HTR-8/SVneo (cell line): Measurements from ENCODE around the gene RNF224.

Experiments used
- DNase-seq: peaks from one replicate; pipeline ENCODE4 v3.0.0; 2011; ENCODE audit warnings: low spot score, mixed read lengths; ENCODE audit not compliant: insufficient read length
- FAIRE-seq: peaks from 2 replicates; lab custom pipeline; 2011; peaks lifted over from hg19 to GRCh38; lab: Jason Lieb, UNC

Gene RNF224

GRCh38 chr9:137227054-137227852 is at the start of gene RNF224:
RNF224 (plus strand) TSS chr9:137227502; CDS start chr9:137228336, 834 bp downstream.
- peak; percentile 57 for FAIRE-seq
- DNase-seq, result peak; percentile 79

DNA sequence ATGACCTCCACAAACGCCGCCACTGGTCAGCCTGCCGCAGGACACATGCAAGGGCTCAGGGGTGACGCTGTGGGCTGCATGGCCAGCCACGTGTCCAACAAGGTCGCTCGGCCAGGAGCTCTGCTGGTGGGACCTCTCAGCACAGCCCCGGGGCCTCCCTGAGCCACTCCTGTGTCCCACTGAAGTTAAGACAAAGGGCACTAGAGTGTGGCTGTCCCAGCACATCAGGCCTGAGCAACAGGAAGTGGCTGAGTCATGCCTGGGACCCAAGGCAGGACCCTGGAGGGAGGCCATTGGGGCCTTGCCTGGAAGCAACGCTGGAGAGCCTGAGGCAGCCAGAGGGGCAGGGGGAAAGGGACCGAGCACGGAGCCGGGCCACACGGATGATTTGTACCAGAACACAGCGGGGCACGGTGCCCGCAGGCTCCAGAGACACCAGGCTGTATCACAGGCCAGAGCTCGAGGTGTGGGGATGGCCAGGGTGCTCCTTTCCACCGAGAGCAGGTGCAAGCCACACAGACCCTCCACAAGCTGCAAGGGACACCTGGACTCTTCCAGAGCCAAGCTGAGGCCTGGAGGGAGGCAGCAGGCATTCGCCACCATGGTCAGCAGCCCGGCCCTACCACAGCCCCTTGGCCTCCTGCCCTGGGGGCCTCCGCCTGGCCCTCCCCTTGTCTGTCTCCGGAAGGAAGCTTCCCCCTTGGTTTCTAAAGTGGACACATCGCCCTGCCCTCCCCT is 48.9 kb upstream of the RNF224 start:
- FAIRE-seq (no peak), DNase-seq (no peak)

DNA sequence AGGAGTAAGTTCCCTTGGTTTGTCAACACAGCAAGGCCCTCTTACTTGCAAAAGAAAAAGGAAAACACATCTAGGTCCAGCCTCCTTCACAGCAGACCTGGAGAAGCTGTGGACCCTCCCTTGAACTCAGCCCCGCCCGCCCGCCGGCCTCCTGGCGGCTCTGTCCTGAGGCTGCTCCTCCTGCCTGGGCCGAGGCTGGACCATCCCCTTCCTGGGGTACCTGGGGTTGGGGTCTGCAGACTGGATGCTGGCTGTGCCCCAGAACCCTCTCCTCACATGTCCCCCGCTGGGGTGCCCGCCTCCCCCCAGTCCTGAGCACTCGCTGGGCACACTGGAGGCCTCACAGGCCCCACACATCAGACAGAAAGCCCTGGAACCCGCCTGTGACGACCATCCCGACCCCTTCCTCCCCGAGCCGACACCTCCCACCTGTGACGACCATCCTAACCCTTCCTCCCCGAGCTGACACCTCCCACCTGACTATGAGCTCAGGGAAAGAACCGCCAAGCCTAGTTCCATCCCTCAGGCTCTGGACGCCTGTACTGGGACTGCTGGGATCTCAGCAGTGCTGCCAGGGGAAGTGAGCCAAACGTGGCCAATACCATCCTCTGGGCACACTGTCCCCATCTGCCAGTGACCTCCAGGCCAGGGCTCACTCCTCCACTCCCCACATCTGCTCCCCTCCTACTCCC is 48.2 kb upstream of the RNF224 start:
- no peak for FAIRE-seq
- DNase-seq, result no peak

GRCh38 chr9:137179761-137180160 is 47.5 kb upstream of the RNF224 start:
- FAIRE-seq (no peak), DNase-seq (no peak)

GRCh38 chr9:137180491-137180890 is 46.8 kb upstream of the RNF224 start:
- no peak for FAIRE-seq
- DNase-seq, result no peak

- no peak for FAIRE-seq
- DNase-seq, result no peak
Observed at GRCh38 chr9:137181680-137182079, 45.6 kb upstream of the RNF224 start.

DNA sequence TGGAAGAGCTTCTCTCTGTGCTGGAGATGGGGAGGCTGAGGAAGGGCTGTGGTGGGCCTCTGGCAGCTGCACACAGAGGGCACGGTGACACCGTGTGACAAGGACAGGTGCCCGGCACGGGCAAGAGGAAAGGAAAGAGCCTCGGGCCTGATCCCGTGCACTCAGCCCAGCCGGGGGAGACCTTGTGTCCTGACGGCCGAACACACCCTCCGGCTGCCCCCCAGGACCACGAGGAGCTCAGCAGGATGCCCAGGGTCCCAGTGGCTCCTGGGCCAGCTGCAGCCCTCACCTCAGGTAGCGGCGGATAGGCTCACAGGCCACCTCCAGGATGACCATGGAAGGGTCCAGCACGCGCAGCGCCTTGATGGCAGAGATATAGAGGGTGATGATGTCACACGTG is 44.5 kb upstream of the RNF224 start:
- DNase-seq, result no peak
- no peak for FAIRE-seq

- DNase-seq (no peak), FAIRE-seq (no peak)
Observed at GRCh38 chr9:137183980-137184595, 43.2 kb upstream of the RNF224 start.

- no peak for DNase-seq
- FAIRE-seq, result no peak
Observed at GRCh38 chr9:137184881-137185660, 42.2 kb upstream of the RNF224 start.

GRCh38 chr9:137185921-137186320 is 41.4 kb upstream of the RNF224 start:
- DNase-seq (no peak), FAIRE-seq (no peak)

DNA sequence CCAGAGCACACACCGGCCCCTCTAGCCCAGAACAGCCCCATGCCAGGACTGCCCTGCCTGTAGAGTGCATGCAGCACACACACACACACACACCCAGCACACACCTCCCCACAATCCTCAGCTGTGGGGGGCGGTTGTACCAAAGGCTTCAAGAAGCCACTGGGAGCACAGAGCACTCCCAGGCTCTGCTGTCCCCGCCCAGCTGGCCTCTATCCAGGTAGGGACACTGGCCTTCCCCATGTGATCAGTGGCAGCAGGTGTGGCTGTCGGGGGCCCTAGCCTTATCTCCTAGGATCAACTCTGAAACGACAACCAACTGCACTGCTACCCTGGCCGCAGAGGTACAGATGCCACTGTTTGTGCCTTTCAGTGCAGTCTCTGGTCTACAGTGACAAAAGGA is 40.9 kb upstream of the RNF224 start:
- DNase-seq (no peak), FAIRE-seq (no peak)

DNA sequence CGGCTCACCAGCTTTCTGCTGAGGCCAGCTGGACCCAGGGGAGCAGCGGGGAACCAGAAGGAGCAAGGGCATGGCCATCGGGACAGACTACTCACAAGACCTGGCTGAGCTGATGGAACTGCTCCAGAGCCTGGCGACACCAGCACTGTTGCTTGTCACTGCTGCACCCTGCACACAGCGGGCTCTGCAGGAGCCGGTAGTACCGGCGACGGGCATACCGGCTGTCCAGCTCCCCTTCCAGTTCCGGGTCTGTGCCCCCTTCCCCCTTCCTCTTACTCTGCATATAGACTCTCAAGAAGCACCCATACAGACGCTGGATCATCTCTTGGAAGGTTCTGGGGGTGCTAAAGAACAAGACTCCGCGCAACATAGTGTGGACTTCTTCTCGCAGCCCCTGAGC is 39.9 kb upstream of the RNF224 start:
- no peak for FAIRE-seq

GRCh38 chr9:137188086-137188489 is 39.2 kb upstream of the RNF224 start:
- DNase-seq (no peak), FAIRE-seq (no peak)

More for the DNA sequence above, 39.9 kb upstream of the RNF224 start:
- DNase-seq, result no peak

DNA sequence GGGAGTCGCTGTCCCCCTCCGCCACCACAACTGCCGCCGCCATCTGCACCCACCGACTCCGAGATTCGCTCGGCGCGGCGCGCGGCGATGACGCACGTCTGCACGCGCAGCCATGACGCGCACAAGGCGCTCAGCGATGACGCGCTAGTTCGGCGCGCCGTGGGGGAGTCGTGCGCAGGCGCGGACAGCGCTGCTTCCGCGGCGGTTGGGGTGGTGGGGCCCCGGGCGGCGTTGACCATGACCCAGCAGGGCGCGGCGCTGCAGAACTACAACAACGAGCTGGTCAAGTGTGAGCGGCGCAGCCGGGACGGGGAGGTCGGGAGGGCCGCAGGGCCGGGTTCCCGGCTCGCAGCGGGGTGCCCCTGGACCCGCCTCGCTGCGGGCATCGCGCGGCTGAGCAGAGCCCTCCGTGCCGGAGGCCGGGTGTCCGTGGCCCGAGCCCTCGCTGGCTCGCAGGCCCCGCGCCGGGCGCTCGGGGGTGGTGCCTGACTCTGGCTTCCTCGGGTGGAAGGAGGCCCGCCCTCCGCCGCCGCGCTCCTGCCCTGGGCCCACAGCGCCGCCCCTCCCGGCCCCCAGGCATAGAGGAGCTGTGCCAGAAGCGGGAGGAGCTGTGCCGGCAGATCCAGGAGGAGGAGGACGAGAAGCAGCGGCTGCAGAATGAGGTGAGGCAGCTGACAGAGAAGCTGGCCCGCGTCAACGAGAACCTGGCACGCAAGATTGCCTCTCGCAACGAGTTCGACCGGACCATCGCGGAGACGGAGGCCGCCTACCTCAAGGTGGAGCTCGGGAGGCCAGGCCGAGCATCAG is 38.6 kb upstream of the RNF224 start, which contains the start of the genes ANAPC2 and SSNA1:
Gene ANAPC2, minus strand, starts transcription at position 71 of the 807 bp plus-strand sequence. Its CDS starts 28 bp downstream, at position 43.
Gene SSNA1, plus strand, starts transcription at position 187 of the 807 bp plus-strand sequence. Its CDS starts 51 bp downstream, at position 238.
- peak; percentile 97 for FAIRE-seq
- DNase-seq, result peak; percentile 86

- DNase-seq (no peak), FAIRE-seq (no peak)
Observed at GRCh38 chr9:137189297-137190295, 37.7 kb upstream of the RNF224 start.

DNA sequence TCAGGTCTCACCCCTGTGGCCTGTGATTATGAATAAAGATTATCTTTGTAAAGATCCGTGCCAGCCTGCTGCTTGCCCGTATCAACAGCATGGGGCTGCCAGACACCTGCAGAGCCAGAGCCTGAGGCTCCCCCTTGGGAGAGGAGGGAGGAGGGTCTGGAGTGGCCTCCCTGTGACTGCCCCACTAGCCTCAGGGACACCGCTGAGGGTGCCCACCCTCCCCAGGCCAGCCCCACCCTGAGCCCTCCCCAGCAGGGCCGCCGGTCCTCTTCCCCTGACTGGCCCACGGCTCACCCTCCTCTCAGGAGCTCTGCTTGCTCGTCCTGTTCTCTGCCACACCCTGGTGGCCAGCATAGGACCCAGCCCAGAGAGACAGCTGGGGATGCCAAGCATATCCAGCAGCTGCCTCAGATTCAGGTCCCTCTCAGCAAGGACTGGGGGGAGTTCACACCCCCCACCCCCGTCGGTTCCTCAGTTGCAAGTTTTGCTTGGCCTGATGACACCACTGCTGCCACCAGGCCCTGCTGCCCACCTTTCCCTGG is 36.9 kb upstream of the RNF224 start:
- no peak for FAIRE-seq

GRCh38 chr9:137191245-137191644 is 36.1 kb upstream of the RNF224 start:
- DNase-seq, result no peak
- FAIRE-seq, result no peak

More for the DNA sequence above, 36.9 kb upstream of the RNF224 start:
- DNase-seq, result no peak
